Activated naive CD4-positive, alpha-beta T cell treated with anti-CD3 and anti-CD28 coated beads, Interleukin-2, amount 50 U/mL, for 72 hours (primary cell): ENCODE data around the gene STK26. TPM values are rescaled to one million over a fixed set of nuclear protein-coding genes. Genes with fewer than 3 reads are reported as not detected.
"Not testable (repeated sequence)": the region's sequence is repeated elsewhere in the genome, so short reads cannot be mapped to it uniquely, and the experiment has no call there.

Experiments used
- ATAC-seq, 2 donors: fragments of 150-1000 bp; cut with Tn5 transposase; 2 replicates each; pipeline ENCODE4 v1.10.0; 2021; ENCODE audit warnings: mild to moderate bottlenecking in 2 of 2, moderate library complexity in 2 of 2
- DNase-seq, 2 donors: peaks; one replicate each; pipeline ENCODE4 v3.0.0; 2021 to 2022; ENCODE audit warnings: low spot score in 2 of 2
- H3K27ac Mint-ChIP-seq, 2 donors: one replicate each; pipeline ENCODE4 v1.8.0; 2022; ENCODE audit warnings: mild to moderate bottlenecking in 2 of 2, mixed read lengths in 2 of 2
- H3K36me3 Mint-ChIP-seq, 2 donors: one replicate each; pipeline ENCODE4 v1.8.0; 2022; ENCODE audit warnings: mixed read lengths in 2 of 2
- H3K9me3 Mint-ChIP-seq, 2 donors: one replicate each; pipeline ENCODE4 v1.8.0; 2022; ENCODE audit warnings: mixed read lengths in 2 of 2
- total RNA-seq, 2 donors: library from RNA; stranded (reverse); gene quantifications; one replicate each; pipeline ENCODE4 v1.2.3, GENCODE V29; 2022

The STK26 gene
- 10 to 100 TPM; 60.0 to 80.5 TPM for total RNA-seq

DNA sequence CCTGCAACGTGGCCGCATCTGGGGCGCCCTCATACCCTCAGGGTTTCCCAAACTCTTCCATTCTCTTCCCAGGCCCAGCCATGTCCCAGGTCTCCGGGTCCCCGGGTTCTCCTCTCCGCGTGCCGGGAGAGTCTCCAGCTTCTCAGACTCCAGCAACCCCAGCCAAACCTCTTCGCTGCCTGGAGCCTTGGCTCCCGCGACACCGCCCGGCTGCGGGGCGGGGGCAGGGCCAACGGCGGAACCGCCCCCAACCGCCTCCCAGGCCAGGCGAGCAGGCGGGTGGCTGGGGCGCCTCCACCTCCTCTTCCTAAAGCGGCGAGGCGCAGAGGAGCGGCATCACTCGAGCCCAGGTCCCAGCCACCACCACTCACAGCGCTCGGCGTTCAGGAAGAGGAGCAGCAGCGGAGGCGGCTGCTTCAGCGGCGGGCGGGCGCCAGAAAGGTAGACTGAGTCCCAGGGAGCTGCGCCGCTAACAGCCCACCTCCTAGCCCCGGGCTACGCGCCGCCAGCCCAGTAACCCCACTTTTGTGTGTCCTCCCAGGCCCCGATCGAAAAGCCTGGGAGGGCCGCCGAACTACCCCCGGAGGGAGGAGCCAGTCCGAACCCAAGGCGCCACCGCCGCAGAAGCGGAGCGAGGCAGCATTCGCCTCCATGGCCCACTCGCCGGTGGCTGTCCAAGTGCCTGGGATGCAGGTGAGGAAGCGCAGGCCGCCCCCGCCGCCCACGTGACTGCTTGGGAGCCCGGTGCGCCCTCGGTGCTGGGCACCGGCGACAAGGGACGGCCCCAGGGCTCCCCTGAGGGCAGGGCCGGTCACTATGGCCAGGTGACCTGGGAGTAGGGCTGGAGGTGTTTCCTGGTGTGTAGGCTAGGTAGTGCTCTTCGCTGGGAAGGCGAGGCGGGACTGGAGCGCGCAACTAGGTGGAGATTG is at the start of gene STK26:
STK26 (plus strand) TSS at position 336 of the 929 bp plus-strand sequence; CDS start at position 652, 316 bp downstream.
- Mint-ChIP-seq H3K9me3 (no peaks in the 10 kb centered on the region), H3K27ac (peak within 1 kb of the TSS; percentile 84 to 98), H3K36me3 (peaks cover 8 to 17% of the 10 kb centered on the region in 2 donors)
- ATAC-seq (peak; percentile 66 to 87), DNase-seq (peak; percentile 73 to 76)

DNA sequence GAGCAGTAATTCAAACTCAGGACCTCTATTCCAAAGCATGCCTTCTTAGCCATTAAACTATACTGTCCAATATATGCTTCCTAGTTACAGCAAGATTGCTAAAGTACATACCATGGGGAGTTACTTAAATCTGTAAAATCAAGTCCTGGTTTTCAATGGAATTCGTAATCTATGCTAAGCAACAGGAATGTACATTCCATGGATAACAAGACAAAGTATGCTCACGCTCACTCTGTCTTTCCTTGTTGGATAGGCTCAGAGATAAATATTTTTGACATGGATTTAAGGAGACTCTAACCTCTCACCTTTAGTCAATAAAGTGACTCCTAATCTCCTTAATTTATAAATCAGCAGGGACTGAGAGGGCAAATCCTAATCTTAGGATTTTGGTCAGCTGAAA is 47.3 kb upstream of the STK26 start:
- DNase-seq = no peak
- no peak overlapping the region for H3K27ac Mint-ChIP-seq
- no peak for ATAC-seq
- H3K9me3 Mint-ChIP-seq = no peaks in the 10 kb centered on the region
- no peaks in the 10 kb centered on the region for H3K36me3 Mint-ChIP-seq

DNA sequence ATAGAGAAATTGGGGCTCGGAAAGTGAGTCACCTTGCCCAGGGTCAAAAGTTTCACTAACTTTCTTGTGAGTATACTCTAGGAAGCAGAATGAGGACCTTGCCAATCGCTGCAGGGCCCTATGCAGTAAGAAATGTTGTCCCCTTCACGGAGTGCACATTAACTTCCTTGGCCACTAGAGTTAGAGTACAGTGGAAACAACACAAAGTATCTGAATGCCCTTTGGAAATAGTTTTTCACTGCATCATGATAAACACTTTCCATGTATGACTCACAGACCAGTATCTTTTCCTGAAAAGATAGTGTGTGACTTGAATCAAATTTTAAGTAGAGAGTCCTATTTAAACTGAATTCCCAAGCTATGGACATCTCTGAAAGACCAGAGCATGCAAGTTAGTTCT is 45.5 kb upstream of the STK26 start:
- Mint-ChIP-seq H3K9me3 (no peaks in the 10 kb centered on the region), H3K27ac (no peak overlapping the region), H3K36me3 (no peaks in the 10 kb centered on the region)
- ATAC-seq = peak; percentile 57 to 58
- DNase-seq = no peak

- no peak overlapping the region for H3K27ac Mint-ChIP-seq
- H3K36me3 Mint-ChIP-seq = no peaks in the 10 kb centered on the region
- H3K9me3 Mint-ChIP-seq = no peaks in the 10 kb centered on the region
- DNase-seq (no peak), ATAC-seq (peak in 1 of 2 donors; percentile 85)
These were observed 44.0 kb upstream of the STK26 start for GRCh38 chrX:131979116-131979515.

DNA sequence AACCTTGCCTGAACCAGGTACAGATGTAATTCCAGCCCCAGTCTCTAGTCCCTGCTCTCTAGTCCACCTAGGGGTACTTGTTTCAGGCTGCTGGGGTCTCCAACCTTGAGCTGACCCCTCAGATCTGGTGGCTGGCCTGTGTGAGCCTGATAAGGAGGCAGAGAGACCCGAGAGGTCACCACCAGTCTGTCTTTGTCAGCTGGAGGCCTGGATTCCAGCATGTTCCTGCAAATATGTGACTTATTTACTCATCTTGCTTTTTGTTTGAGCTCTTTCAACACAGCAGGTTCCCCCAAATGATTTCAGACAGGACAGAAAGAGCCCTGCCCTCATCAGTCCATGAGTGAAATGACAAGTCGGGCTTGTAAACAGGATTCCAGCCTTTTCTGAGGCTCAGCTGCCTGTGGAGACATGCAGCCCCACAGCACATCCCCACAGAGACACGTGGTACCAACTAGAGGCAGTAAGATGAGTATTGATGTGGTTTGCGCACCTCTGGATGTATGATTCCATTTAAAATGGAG is 37.5 kb upstream of the STK26 start:
- ATAC-seq (peak; percentile 51 to 77), DNase-seq (no peak)
- H3K9me3 Mint-ChIP-seq = peaks cover 0 to 11% of the 10 kb centered on the region in 2 donors
- H3K27ac Mint-ChIP-seq = peak overlapping the region; percentile 88 to 93
- H3K36me3 Mint-ChIP-seq = peaks cover 6 to 13% of the 10 kb centered on the region in 2 donors

DNA sequence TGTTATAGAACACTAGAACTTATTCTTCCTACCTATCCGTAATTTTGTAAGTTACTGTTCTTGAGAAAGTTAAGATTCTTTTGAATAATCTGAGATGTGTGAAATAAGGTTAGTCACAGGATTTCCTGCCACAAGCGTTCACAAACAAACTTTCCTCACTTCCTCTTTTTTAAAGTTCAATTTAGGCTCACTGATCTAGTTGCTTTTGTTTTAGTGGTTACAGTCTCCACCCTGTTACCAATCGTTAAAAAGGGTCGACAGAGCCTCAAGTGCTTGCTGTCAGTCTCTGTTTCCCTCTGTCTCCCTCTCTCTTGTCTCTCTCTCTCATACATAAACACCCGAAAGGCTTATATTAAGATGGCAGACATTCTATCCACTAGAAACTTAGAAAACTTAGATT is 35.9 kb upstream of the STK26 start:
- Mint-ChIP-seq H3K36me3 (peaks cover 13% of the 10 kb centered on the region in 2 donors), H3K27ac (peak overlapping the region; percentile 86 to 93), H3K9me3 (peaks cover 0 to 11% of the 10 kb centered on the region in 2 donors)
- DNase-seq (no peak), ATAC-seq (peak; percentile 79 to 83)

GRCh38 chrX:131988236-131988635 is 34.9 kb upstream of the STK26 start:
- H3K9me3 Mint-ChIP-seq = peaks cover 0 to 11% of the 10 kb centered on the region in 2 donors
- peaks cover 13 to 17% of the 10 kb centered on the region in 2 donors for H3K36me3 Mint-ChIP-seq
- ATAC-seq (no peak), DNase-seq (no peak)
- H3K27ac Mint-ChIP-seq = peak overlapping the region in 1 of 2 donors; percentile 93

DNA sequence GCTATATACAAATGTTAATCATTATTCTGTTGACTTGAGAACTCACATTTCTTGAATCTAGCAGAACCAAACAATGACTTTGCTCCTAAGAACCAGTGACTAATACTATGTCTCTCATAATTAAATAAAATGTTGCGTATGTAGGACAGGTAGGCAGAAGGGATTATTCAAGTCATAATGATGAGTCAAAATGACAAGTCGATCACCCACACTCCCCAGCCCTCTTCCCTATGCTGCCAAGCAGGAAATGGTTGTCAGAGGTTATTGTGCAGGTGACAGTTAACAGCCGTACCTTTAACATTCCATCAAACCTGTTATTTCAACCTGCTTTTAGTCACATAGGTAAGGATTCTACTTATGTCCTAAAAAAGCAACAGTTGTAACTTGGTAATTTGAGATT is 22.0 kb upstream of the STK26 start:
- ATAC-seq = peak; percentile 95 to 96
- DNase-seq = no peak
- Mint-ChIP-seq H3K27ac (peak overlapping the region in 1 of 2 donors; percentile 81), H3K9me3 (peaks cover 0 to 4% of the 10 kb centered on the region in 2 donors), H3K36me3 (no peaks in the 10 kb centered on the region)

DNA sequence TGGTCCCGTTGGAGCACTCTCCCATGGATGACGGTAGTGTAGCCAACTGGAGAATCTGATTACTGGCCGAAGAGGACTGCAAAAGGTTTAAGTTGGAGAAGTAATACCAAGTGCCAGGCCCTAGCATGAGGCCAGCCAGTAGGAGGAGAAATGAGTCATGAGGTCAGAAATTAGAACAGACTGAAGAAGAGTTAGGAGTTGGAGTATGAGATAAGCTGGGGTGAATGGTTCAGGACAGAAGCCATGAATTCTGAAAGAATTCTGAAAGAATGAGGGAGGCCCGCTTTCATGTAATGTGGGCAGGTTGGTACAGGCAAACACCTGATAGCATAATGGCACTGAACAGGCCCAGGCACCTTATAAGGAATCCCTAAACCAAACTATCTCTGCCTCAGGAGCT is 18.4 kb upstream of the STK26 start:
- Mint-ChIP-seq H3K36me3 (no peaks in the 10 kb centered on the region), H3K27ac (no peak overlapping the region)

GRCh38 chrX:132009350-132009749 is 13.8 kb upstream of the STK26 start:
- Mint-ChIP-seq H3K36me3 (no peaks in the 10 kb centered on the region), H3K27ac (no peak overlapping the region), H3K9me3 (peaks cover 0 to 4% of the 10 kb centered on the region in 2 donors)
- ATAC-seq (no peak), DNase-seq (no peak)

More for the DNA sequence above, 18.4 kb upstream of the STK26 start:
- peaks cover 0 to 9% of the 10 kb centered on the region in 2 donors for H3K9me3 Mint-ChIP-seq
- ATAC-seq (peak in 1 of 2 donors; percentile 39), DNase-seq (no peak)

DNA sequence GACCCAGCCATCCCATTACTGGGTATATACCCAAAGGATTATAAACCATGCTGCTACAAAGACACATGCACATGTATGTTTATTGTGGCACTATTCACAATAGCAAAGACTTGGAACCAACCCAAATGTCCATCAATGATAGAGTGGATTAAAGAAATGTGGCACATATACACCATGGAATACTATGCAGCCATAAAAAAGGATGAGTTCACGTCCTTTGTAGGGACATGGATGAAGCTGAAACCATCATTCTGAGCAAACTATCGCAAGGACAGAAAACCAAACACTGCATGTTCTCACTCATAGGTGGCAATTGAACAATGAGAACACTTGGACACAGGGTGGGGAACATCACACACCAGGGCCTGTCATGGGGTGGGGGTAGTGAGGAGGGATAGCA is 12.9 kb upstream of the STK26 start:
- not testable (repeated sequence) for H3K36me3 Mint-ChIP-seq, DNase-seq, H3K27ac Mint-ChIP-seq, ATAC-seq, H3K9me3 Mint-ChIP-seq

GRCh38 chrX:132015875-132016274 is 7.2 kb upstream of the STK26 start:
- no peak for DNase-seq
- Mint-ChIP-seq H3K9me3 (no peaks in the 10 kb centered on the region), H3K27ac (peak overlapping the region in 1 of 2 donors; percentile 85), H3K36me3 (no peaks in the 10 kb centered on the region)
- no peak for ATAC-seq

- Mint-ChIP-seq H3K36me3 (no peaks in the 10 kb centered on the region), H3K27ac (peak overlapping the region in 1 of 2 donors; percentile 85), H3K9me3 (no peaks in the 10 kb centered on the region)
- no peak for ATAC-seq
- DNase-seq = no peak
These were observed 6.3 kb upstream of the STK26 start for GRCh38 chrX:132016628-132017430.

GRCh38 chrX:132017431-132018185 is 5.5 kb upstream of the STK26 start:
- Mint-ChIP-seq H3K36me3 (peaks cover 0 to 3% of the 10 kb centered on the region in 2 donors), H3K9me3 (no peaks in the 10 kb centered on the region), H3K27ac (peak overlapping the region in 1 of 2 donors; percentile 85)
- DNase-seq (no peak), ATAC-seq (peak; percentile 20 to 74)

DNA sequence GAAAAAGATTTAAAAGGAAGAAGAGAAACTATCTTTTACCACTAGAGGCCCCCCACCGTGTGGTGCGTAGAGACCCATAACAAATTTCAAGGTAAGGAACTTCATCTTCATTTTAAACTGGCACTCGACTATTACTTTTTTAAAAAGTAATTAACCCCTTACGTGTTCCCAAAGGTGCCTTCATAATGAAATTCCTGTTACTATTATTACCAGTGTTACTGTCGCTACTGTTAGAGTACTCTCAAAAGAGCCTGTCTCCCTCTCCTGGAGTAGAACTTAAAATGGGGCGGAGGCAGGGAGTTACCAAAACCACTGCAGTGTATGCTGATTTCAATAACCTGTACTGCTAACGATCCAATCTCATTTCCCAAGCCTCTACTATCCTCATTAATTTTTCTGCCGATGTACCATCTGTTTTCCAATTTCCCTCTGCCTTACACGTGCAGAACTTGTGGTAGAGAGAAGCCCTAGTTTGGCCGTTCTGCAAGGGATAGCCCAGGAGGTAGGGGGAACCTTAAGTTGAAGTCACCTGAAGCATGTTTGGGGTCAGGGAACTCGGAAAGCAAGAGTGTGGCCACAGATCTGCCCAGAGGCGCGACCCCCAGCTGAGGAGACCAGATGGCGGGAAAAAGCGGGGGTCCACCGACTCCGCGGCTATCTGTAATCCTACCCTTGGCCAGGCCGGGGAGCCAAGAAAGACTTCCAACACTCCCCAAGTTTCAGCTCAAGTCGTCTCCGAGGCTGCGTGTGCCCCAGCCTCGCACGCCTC is 720 bp upstream of the STK26 start:
- Mint-ChIP-seq H3K9me3 (no peaks in the 10 kb centered on the region), H3K27ac (peak overlapping the region; percentile 84 to 98), H3K36me3 (peaks cover 3 to 14% of the 10 kb centered on the region in 2 donors)
- ATAC-seq (peak in 1 of 2 donors; percentile 39), DNase-seq (peak in 1 of 2 donors; percentile 52)
